ENCODE measurements around the gene ATP2B2. TPM values are rescaled to one million over a fixed set of nuclear protein-coding genes. Genes with fewer than 3 reads are reported as not detected.

The ATP2B2 gene
- polyA plus RNA-seq, 4 donors, result 0.39 to 0.55 TPM; not detected in 2

Other genes starting within 250 kb of the ATP2B2 start
- gene GHRL, start 212.6 kb downstream of the ATP2B2 start, polyA plus RNA-seq, result 10 to 100 TPM in 3 of 4 donors, 1 to 10 TPM in 1; 2.8 to 21.9 (median 14.5) TPM
- 100 to 1,000 TPM; 168 to 349 (median 209) TPM for gene SEC13, start 184.5 kb downstream of the ATP2B2 start, polyA plus RNA-seq

Data from small intestine (tissue), 4 donors.